ENCODE results near the gene AMBRA1.

AMBRA1 gene

DNA sequence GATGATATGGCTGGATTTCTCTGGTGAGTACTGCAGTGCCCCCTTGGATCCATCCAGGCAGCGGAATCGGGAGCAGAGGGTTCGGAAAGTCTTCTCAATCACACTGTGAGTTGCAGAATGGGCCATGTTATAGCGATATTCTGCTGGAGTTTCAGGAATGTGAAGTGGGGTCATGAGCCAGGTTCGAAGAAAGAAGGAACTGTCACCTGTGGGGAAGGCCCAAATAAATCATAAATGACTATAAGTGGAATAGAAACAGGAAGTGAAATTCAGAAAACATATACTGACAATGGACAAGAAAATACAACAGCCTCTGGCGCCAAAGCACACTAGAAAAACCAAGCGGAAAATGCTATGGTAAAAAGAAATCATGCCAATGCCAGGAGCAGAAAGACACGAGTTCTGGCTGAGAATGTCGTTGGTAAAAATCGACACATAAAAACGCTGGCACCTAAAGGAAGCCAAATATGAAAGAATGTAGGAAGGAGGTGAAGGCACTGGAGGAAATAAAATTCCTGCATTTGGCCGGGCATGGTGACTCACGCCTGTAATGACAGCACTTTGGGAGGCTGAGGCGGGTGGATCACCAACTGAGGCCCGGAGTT is 10.0 kb upstream of the AMBRA1 start:
- Histone ChIP-seq H3K4me1 (ENCODE audit: low read depth, poor library complexity, severe bottlenecking) (no peaks in the 10 kb centered on the region), H3K4me2 (no peak overlapping the region)

DNA sequence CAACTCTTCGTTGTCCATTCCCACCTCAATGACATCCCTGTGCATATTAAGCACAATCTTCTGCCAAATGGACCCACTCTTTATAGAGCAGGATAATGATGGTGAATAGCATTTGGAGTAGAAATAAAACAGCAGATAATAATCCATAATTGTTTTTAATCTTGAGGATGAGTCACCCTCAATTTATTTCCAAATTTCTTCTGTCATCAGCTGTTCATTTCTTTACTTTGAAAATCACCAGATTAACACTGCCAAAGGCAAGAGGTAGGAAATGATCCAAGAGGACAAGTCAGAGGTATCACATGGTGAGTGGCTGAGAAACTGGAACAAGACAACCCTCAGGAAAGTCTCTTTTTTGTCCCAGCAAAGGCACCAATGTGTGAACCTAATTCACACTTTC is 7.3 kb upstream of the AMBRA1 start:
- no peak overlapping the region for H3K4me2 ChIP-seq
- no peaks in the 10 kb centered on the region for H3K27me3 ChIP-seq (ENCODE audit: insufficient read depth, low read depth)
- TF ChIP-seq, protein P1, sequence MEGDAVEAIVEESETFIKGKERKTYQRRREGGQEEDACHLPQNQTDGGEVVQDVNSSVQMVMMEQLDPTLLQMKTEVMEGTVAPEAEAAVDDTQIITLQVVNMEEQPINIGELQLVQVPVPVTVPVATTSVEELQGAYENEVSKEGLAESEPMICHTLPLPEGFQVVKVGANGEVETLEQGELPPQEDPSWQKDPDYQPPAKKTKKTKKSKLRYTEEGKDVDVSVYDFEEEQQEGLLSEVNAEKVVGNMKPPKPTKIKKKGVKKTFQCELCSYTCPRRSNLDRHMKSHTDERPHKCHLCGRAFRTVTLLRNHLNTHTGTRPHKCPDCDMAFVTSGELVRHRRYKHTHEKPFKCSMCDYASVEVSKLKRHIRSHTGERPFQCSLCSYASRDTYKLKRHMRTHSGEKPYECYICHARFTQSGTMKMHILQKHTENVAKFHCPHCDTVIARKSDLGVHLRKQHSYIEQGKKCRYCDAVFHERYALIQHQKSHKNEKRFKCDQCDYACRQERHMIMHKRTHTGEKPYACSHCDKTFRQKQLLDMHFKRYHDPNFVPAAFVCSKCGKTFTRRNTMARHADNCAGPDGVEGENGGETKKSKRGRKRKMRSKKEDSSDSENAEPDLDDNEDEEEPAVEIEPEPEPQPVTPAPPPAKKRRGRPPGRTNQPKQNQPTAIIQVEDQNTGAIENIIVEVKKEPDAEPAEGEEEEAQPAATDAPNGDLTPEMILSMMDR (conservative IDR thresholded peaks at IDR 0.05; ENCODE audit: low read depth, low read length) = no peak
- no peak overlapping the region for H2AFZ ChIP-seq (ENCODE audit: low read depth)
- no peaks in the 10 kb centered on the region for H4K20me1 ChIP-seq (ENCODE audit: insufficient read depth)
- H3K4me3 ChIP-seq (IDR thresholded peaks at IDR 0.05; ENCODE audit: insufficient read depth, low read depth, low read length) = no peak overlapping the region
- H3K79me2 ChIP-seq (ENCODE audit: insufficient read depth, low read depth) = no peaks in the 10 kb centered on the region
- no peaks in the 10 kb centered on the region for H3K4me1 ChIP-seq (ENCODE audit: low read depth, poor library complexity, severe bottlenecking)
- no peak overlapping the region for H3K27ac ChIP-seq
- H3K9ac ChIP-seq = no peak overlapping the region
- H3K36me3 ChIP-seq (ENCODE audit: insufficient read depth) = no peaks in the 10 kb centered on the region

More for the DNA sequence above, 10.0 kb upstream of the AMBRA1 start:
- Histone ChIP-seq H3K9ac (no peak overlapping the region), H3K27ac (no peak overlapping the region), H3K4me3 (IDR thresholded peaks at IDR 0.05; ENCODE audit: insufficient read depth, low read depth, low read length) (no peak overlapping the region), H4K20me1 (ENCODE audit: insufficient read depth) (no peaks in the 10 kb centered on the region), H3K79me2 (ENCODE audit: insufficient read depth, low read depth) (no peaks in the 10 kb centered on the region), H3K27me3 (ENCODE audit: insufficient read depth, low read depth) (no peaks in the 10 kb centered on the region), H3K36me3 (ENCODE audit: insufficient read depth) (no peaks in the 10 kb centered on the region), H2AFZ (ENCODE audit: low read depth) (no peak overlapping the region)
- TF ChIP-seq, protein P1 (conservative IDR thresholded peaks at IDR 0.05; ENCODE audit: low read depth, low read length) = no peak

DNA sequence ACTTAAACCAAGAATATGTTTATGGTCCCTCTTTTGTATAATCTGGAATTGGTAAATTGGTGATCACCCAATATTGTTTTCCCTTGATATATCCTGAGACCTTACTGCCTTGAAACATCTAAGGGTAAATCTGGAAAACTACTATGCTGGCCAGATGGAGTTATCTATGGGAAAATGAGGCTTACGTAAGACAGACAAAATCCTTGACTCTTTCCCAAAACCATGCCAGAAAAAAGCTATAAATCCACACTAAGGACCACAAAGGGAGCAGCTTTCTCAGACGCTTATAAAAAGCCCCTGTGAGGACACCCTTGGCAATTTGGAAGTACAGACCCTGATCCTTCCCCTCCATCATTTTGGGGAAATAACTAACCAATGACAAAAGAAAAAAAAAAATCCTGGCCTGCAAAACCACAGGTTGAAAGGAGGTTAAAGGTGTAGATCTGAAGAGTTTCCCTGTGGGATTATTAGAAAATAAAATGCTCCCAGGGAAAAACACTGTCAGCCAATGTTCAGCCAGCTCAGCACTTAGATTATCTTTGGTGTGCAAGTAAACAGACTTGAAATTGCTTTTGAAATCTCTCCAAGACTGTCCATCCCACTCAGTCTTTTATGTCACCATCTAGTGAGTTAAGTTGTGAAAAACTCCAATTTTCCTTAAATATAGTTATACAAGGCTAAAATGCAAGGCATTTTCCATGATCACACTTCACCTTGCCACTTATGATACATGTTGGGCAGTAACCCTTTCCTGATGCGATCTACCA is 6.6 kb upstream of the AMBRA1 start:
- TF ChIP-seq, protein P1 (conservative IDR thresholded peaks at IDR 0.05; ENCODE audit: low read depth, low read length) = no peak
- Histone ChIP-seq H3K79me2 (ENCODE audit: insufficient read depth, low read depth) (no peaks in the 10 kb centered on the region), H3K4me3 (IDR thresholded peaks at IDR 0.05; ENCODE audit: insufficient read depth, low read depth, low read length) (no peak overlapping the region), H3K27me3 (ENCODE audit: insufficient read depth, low read depth) (no peaks in the 10 kb centered on the region), H3K36me3 (ENCODE audit: insufficient read depth) (no peaks in the 10 kb centered on the region), H3K27ac (no peak overlapping the region), H4K20me1 (ENCODE audit: insufficient read depth) (no peaks in the 10 kb centered on the region), H3K9ac (no peak overlapping the region), H3K4me1 (ENCODE audit: low read depth, poor library complexity, severe bottlenecking) (no peaks in the 10 kb centered on the region), H2AFZ (ENCODE audit: low read depth) (no peak overlapping the region), H3K4me2 (no peak overlapping the region)

DNA sequence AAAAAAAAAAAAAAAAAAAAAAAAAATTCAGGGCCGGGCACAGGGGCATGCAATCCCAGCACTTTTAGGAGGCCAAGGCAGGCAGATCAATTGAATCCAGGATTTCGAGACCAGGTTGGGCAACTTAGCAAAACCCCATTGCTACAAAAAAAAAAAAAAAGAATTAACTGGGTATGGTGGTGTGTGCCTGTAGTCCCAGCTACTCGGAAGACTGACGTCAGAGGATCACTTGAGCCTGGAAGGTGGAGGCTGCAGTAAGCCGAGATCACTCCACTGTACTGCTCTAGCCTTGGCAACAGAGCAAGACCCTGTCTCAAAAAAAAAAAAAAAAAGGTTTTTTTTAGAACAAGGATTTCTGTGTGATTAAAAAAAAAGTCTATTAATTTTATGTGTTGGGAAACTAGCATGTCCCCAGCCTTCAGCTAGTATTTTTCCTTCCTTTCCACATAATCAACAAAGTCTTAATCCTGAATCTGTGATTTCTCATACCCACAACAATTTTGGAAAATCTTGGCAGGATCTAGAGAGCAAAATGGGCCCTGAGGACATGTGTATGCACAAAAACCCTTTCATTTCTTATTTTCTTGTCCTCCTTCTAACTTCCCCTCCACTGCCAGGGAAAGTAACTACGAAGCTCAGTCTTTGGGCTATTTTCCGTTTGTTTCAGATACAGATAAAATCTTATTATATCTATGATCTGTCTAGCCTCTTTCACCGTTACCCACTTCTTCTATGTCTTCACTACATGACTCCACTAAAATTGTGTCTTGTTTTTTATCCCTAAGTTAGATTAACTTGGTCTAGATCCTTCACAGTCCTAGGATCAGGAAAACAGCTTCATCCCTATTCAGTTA is 5.7 kb upstream of the AMBRA1 start:
- no peak overlapping the region for H2AFZ ChIP-seq (ENCODE audit: low read depth)
- H3K79me2 ChIP-seq (ENCODE audit: insufficient read depth, low read depth) = no peaks in the 10 kb centered on the region
- no peak overlapping the region for H3K27ac ChIP-seq
- H3K4me1 ChIP-seq (ENCODE audit: low read depth, poor library complexity, severe bottlenecking) = peaks cover under 1% of the 10 kb centered on the region
- TF ChIP-seq, protein P1 (conservative IDR thresholded peaks at IDR 0.05; ENCODE audit: low read depth, low read length) = no peak
- H4K20me1 ChIP-seq (ENCODE audit: insufficient read depth) = no peaks in the 10 kb centered on the region
- no peak overlapping the region for H3K9ac ChIP-seq
- H3K4me3 ChIP-seq (IDR thresholded peaks at IDR 0.05; ENCODE audit: insufficient read depth, low read depth, low read length) = no peak overlapping the region
- H3K4me2 ChIP-seq = no peak overlapping the region
- no peaks in the 10 kb centered on the region for H3K27me3 ChIP-seq (ENCODE audit: insufficient read depth, low read depth)
- H3K36me3 ChIP-seq (ENCODE audit: insufficient read depth) = no peaks in the 10 kb centered on the region

Measured in KMS-11 (cell line).